ENCODE results near the gene NR4A3. TPM values are rescaled to one million over a fixed set of nuclear protein-coding genes. Genes with fewer than 3 reads are reported as not detected.

The NR4A3 gene
- total and polyA plus RNA-seq, 2 experiments from 2014 or later = 0.10 to 0.17 TPM

GRCh38 chr9:99876190-99876589 lies 54.5 kb downstream of the NR4A3 start (continued):
- no peak for TF ChIP-seq CREB1 (CRISPR knock-in tag; IDR thresholded peaks at IDR 0.05; ENCODE audit: low read depth)
- no peak for TF ChIP-seq ZNF331 (CRISPR knock-in tag; IDR thresholded peaks at IDR 0.05; ENCODE audit: low read depth)
- TF ChIP-seq, protein P1, sequence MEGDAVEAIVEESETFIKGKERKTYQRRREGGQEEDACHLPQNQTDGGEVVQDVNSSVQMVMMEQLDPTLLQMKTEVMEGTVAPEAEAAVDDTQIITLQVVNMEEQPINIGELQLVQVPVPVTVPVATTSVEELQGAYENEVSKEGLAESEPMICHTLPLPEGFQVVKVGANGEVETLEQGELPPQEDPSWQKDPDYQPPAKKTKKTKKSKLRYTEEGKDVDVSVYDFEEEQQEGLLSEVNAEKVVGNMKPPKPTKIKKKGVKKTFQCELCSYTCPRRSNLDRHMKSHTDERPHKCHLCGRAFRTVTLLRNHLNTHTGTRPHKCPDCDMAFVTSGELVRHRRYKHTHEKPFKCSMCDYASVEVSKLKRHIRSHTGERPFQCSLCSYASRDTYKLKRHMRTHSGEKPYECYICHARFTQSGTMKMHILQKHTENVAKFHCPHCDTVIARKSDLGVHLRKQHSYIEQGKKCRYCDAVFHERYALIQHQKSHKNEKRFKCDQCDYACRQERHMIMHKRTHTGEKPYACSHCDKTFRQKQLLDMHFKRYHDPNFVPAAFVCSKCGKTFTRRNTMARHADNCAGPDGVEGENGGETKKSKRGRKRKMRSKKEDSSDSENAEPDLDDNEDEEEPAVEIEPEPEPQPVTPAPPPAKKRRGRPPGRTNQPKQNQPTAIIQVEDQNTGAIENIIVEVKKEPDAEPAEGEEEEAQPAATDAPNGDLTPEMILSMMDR (conservative IDR thresholded peaks at IDR 0.05; ENCODE audit: low read depth in 2 of 2) = no peak

DNA sequence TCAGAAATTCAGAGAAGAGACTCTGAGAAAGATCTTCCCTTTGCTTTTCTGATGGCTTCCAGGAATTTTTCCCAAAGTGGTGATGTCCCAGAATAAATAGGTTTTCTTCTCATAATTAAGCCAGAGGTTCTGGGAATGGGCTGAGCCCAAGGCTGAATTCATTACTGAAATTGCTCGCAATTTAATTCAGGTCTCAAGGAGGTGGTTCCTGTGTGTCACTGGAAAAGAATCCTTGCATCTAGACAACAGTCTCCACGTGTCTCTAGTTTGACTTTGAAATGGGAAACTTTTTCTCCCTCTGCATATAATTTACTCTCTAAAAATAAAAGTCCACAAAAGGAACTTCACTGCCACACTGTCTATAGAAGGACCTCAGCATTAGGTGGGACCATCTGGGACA lies 57.0 kb downstream of the NR4A3 start:
- Mint-ChIP-seq H3K27ac (no peak overlapping the region), H3K4me3 (no peak overlapping the region), H3K27me3 (ENCODE audit: insufficient read depth, low read depth, poor library complexity) (no peaks in the 10 kb centered on the region), H3K36me3 (ENCODE audit: low read depth) (no peaks in the 10 kb centered on the region), H3K9me3 (no peaks in the 10 kb centered on the region; the same call in 1 of the 3 replicates), H3K4me1 (no peaks in the 10 kb centered on the region)
- Histone ChIP-seq H3K9me2 (ENCODE audit: insufficient read depth) (no peaks in the 10 kb centered on the region; the same call in none of the 2 replicates), H3K79me2 (replicated peaks; ENCODE audit: insufficient read depth) (no peaks in the 10 kb centered on the region), H3K4me1 (ENCODE audit: insufficient read depth) (no peaks in the 10 kb centered on the region), H3F3A (replicated peaks; ENCODE audit: low read depth) (no peaks in the 10 kb centered on the region), H3K27ac (ENCODE audit: low read depth) (no peak overlapping the region), H3K4me3 (no peak overlapping the region), H3K27me3 (ENCODE audit: insufficient read depth) (no peaks in the 10 kb centered on the region), H3K36me3 (ENCODE audit: insufficient read depth) (no peaks in the 10 kb centered on the region), H2AFZ (no peak overlapping the region), H3K4me2 (no peak overlapping the region), H4K20me1 (replicated peaks; ENCODE audit: insufficient read depth) (no peaks in the 10 kb centered on the region)
- no peak for DNase-seq (ENCODE audit: low spot score)
- ATAC-seq = no peak
- no peak for TF ChIP-seq POLR2AphosphoS5 (IDR thresholded peaks at IDR 0.05; ENCODE audit: low read depth)
- TF ChIP-seq ZNF114 (CRISPR knock-in tag; IDR thresholded peaks at IDR 0.05) = no peak
- no peak for TF ChIP-seq NANOG (IDR thresholded peaks at IDR 0.05; ENCODE audit: borderline replicate concordance)
- TF ChIP-seq EZH2 (IDR thresholded peaks at IDR 0.05; ENCODE audit: low read depth, unreplicated experiment) = no peak
- TF ChIP-seq, protein P2, sequence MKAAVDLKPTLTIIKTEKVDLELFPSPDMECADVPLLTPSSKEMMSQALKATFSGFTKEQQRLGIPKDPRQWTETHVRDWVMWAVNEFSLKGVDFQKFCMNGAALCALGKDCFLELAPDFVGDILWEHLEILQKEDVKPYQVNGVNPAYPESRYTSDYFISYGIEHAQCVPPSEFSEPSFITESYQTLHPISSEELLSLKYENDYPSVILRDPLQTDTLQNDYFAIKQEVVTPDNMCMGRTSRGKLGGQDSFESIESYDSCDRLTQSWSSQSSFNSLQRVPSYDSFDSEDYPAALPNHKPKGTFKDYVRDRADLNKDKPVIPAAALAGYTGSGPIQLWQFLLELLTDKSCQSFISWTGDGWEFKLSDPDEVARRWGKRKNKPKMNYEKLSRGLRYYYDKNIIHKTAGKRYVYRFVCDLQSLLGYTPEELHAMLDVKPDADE (IDR thresholded peaks at IDR 0.05) = no peak
- TF ChIP-seq JUNB (IDR thresholded peaks at IDR 0.05; ENCODE audit: unreplicated experiment) = no peak
- TF ChIP-seq EZH2phosphoT487 (IDR thresholded peaks at IDR 0.05; ENCODE audit: unreplicated experiment) = no peak
- TF ChIP-seq CREB1 (CRISPR knock-in tag; IDR thresholded peaks at IDR 0.05; ENCODE audit: low read depth) = no peak
- no peak for TF ChIP-seq ZNF331 (CRISPR knock-in tag; IDR thresholded peaks at IDR 0.05; ENCODE audit: low read depth)
- TF ChIP-seq ZNF462 (CRISPR knock-in tag; IDR thresholded peaks at IDR 0.05) = no peak
- TF ChIP-seq, protein P3, sequence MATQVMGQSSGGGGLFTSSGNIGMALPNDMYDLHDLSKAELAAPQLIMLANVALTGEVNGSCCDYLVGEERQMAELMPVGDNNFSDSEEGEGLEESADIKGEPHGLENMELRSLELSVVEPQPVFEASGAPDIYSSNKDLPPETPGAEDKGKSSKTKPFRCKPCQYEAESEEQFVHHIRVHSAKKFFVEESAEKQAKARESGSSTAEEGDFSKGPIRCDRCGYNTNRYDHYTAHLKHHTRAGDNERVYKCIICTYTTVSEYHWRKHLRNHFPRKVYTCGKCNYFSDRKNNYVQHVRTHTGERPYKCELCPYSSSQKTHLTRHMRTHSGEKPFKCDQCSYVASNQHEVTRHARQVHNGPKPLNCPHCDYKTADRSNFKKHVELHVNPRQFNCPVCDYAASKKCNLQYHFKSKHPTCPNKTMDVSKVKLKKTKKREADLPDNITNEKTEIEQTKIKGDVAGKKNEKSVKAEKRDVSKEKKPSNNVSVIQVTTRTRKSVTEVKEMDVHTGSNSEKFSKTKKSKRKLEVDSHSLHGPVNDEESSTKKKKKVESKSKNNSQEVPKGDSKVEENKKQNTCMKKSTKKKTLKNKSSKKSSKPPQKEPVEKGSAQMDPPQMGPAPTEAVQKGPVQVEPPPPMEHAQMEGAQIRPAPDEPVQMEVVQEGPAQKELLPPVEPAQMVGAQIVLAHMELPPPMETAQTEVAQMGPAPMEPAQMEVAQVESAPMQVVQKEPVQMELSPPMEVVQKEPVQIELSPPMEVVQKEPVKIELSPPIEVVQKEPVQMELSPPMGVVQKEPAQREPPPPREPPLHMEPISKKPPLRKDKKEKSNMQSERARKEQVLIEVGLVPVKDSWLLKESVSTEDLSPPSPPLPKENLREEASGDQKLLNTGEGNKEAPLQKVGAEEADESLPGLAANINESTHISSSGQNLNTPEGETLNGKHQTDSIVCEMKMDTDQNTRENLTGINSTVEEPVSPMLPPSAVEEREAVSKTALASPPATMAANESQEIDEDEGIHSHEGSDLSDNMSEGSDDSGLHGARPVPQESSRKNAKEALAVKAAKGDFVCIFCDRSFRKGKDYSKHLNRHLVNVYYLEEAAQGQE (IDR thresholded peaks at IDR 0.05; ENCODE audit: unreplicated experiment) = no peak
- no peak for TF ChIP-seq STAT1 (IDR thresholded peaks at IDR 0.05; ENCODE audit: unreplicated experiment)

Measured in GM23338 (cell line).